Parathyroid adenoma (tissue), 2 donors: Measurements from ENCODE around the gene MRPL50.
"Not testable (repeated sequence)": the region's sequence is repeated elsewhere in the genome, so short reads cannot be mapped to it uniquely, and the experiment has no call there.

Source experiments
- H2AFZ ChIP-seq: fragments of 300-600 bp; sonication (generic); one replicate; pipeline ENCODE4 v1.7.0; 2017; ENCODE audit warnings: antibody characterized with exemption, mild to moderate bottlenecking
- H3K27ac ChIP-seq: fragments of 300-600 bp; sonication (generic); one replicate; pipeline ENCODE4 v1.7.0; 2017
- H3K27me3 ChIP-seq: fragments of 300-600 bp; sonication (generic); one replicate; pipeline ENCODE4 v1.7.0; 2017; ENCODE audit warnings: low read length; ENCODE audit not compliant: control insufficient read depth, insufficient read depth
- H3K36me3 ChIP-seq: fragments of 300-600 bp; sonication (generic); one replicate; pipeline ENCODE4 v1.7.0; 2017; ENCODE audit warnings: low read length; ENCODE audit not compliant: control insufficient read depth, insufficient read depth
- H3K4me1 ChIP-seq: fragments of 300-600 bp; sonication (generic); one replicate; pipeline ENCODE4 v1.7.0; 2017; ENCODE audit warnings: control low read depth
- H3K4me2 ChIP-seq: fragments of 300-600 bp; sonication (generic); one replicate; pipeline ENCODE4 v1.7.0; 2017; ENCODE audit warnings: low read length
- H3K4me3 ChIP-seq: fragments of 300-600 bp; sonication (generic); one replicate; pipeline ENCODE4 v1.7.0; 2017; ENCODE audit warnings: low read depth, low read length
- H3K79me2 ChIP-seq: fragments of 300-600 bp; sonication (generic); one replicate; pipeline ENCODE4 v1.7.0; 2017; ENCODE audit warnings: control low read depth
- H3K9ac ChIP-seq: fragments of 300-600 bp; sonication (generic); one replicate; pipeline ENCODE4 v1.7.0; 2017; ENCODE audit warnings: mild to moderate bottlenecking
- H3K9me3 ChIP-seq: fragments of 300-600 bp; sonication (generic); one replicate; pipeline ENCODE4 v1.7.0; 2017; ENCODE audit warnings: low read length; ENCODE audit not compliant: control insufficient read depth
- TF ChIP-seq, protein P1 (sequence below): fragments of 300-600 bp; sonication (generic); IDR thresholded peaks from one replicate; pipeline ENCODE4 v1.7.0; 2017; ENCODE audit warnings: antibody characterized with exemption, mild to moderate bottlenecking
- donor health status: primary hyperparathyroidism.

MRPL50 gene

DNA sequence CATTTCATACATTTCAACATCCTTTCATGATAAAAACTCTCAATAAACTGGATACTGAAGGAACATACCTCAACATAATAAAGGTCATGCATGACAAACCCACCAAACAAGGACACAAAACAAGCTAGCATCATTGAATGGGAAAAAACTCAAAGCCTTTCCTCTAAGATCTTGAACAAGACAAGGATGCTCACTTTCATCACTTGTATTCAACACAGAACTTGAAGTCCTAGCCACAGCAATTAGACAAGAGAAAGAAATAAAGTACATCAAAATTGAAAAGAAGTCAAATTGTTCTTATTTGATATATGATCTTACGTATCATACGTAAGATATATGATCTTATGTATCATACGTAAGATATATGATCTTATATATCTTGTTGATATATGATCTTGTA, 5.3 kb downstream of the MRPL50 start:
- Histone ChIP-seq H3K4me3 (no peak overlapping the region), H3K9me3 (no peaks in the 10 kb centered on the region), H2AFZ (no peak overlapping the region), H3K27me3 (no peaks in the 10 kb centered on the region), H3K4me1 (no peaks in the 10 kb centered on the region), H3K9ac (no peak overlapping the region), H3K36me3 (no peaks in the 10 kb centered on the region), H3K4me2 (no peak overlapping the region), H3K79me2 (peaks cover 14% of the 10 kb centered on the region), H3K27ac (no peak overlapping the region)
- TF ChIP-seq, protein P1, sequence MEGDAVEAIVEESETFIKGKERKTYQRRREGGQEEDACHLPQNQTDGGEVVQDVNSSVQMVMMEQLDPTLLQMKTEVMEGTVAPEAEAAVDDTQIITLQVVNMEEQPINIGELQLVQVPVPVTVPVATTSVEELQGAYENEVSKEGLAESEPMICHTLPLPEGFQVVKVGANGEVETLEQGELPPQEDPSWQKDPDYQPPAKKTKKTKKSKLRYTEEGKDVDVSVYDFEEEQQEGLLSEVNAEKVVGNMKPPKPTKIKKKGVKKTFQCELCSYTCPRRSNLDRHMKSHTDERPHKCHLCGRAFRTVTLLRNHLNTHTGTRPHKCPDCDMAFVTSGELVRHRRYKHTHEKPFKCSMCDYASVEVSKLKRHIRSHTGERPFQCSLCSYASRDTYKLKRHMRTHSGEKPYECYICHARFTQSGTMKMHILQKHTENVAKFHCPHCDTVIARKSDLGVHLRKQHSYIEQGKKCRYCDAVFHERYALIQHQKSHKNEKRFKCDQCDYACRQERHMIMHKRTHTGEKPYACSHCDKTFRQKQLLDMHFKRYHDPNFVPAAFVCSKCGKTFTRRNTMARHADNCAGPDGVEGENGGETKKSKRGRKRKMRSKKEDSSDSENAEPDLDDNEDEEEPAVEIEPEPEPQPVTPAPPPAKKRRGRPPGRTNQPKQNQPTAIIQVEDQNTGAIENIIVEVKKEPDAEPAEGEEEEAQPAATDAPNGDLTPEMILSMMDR: no peak

DNA sequence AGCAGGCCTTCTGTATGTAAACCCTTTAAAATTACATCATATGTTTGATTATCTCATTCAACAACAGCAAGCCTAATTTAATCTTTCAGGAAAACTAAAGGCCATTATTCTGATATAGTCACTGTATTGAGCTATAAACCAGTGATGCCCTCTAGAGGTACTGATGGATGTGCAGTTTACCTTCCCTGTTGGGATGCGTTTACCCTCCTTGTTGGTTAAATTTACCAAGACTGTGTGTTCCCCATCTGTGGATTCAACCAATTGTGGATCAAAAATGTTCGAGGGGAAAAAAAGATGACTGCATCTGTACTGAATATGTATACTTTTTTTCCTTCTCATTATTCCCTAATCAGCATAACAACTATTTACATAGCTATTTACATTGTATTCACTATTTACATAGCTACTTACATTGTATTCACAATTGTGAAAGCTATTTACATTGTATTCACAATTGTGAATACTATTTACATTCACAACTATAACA, 9.9 kb downstream of the MRPL50 start:
- no peaks in the 10 kb centered on the region for H3K9me3 ChIP-seq
- no peak overlapping the region for H3K4me3 ChIP-seq
- TF ChIP-seq, protein P1: no peak
- H3K27me3 ChIP-seq: no peaks in the 10 kb centered on the region
- no peak overlapping the region for H3K9ac ChIP-seq
- H3K4me2 ChIP-seq: no peak overlapping the region
- H3K36me3 ChIP-seq: no peaks in the 10 kb centered on the region
- H3K27ac ChIP-seq: no peak overlapping the region
- peaks cover 2% of the 10 kb centered on the region for H3K79me2 ChIP-seq
- H2AFZ ChIP-seq: no peak overlapping the region
- H3K4me1 ChIP-seq: no peaks in the 10 kb centered on the region

DNA sequence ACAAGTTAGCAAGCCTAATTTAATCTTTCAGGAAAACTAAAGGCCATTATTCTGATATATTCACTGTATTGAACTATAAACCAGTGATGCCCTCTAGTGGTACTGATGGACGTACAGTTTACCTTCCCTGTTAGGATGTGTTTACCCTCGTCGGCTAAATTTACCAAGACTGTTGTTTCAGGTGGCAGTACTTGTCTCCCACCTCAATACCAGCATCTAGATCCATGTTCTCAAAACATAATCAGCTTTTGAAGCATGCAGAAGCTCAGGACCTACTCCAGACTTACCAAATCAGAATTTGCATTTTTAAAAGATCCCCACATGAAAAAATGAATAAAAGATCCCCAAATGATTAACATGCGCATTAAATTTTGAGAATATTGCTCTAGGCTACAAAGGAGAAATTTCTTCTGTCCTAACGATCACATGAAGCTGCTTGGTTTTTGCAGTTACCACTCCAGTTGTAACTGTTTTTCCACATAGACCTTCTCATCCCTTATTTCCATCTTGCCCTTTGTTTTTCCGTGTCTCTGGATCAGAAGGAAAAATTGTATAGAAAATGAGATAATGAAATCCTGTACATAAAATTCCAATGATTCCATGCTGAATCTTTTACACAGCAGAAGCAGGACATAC, 10.4 kb downstream of the MRPL50 start:
- Histone ChIP-seq H3K4me3 (no peak overlapping the region), H3K79me2 (peaks cover under 1% of the 10 kb centered on the region), H3K36me3 (no peaks in the 10 kb centered on the region), H3K9me3 (no peaks in the 10 kb centered on the region), H3K27ac (no peak overlapping the region), H3K4me1 (no peaks in the 10 kb centered on the region), H3K4me2 (no peak overlapping the region), H2AFZ (no peak overlapping the region), H3K27me3 (no peaks in the 10 kb centered on the region), H3K9ac (no peak overlapping the region)
- TF ChIP-seq, protein P1: peak; percentile 31

DNA sequence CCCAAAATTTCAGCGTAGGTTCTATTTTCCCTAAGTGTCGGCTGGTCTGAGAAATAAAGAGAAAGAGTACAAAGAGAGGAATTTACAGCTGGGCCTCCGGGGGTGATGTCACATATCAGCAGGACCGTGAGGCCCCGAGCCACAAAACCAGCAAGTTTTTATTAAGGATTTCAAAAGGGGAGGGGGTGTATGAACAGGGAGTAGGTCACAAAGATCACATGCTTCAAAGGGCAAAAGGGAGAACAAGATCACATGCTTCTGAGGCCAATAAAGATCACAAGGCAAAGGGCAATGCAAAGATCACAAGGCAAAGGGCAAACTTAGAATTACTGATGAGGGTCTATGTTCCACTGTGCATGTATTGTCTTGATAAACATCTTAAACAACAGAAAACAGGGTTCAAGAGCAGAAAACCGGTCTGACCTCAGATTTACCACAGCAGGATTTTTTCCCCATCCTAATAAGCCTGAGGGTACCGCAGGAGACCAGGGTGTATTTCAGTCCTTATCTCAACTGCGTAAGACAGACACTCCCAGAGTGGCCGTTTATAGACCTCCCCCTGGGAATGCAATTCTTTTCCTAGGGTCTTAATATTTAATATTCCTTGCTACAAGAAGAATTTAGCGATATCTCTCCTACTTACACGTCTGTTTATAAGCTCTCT, 13.4 kb downstream of the MRPL50 start, which contains the start of gene BAAT:
Gene BAAT (minus strand): TSS at position 134 of the 664 bp plus-strand sequence. CDS start 13,602 bp downstream, outside the sequence.
- H3K36me3 ChIP-seq, H3K4me3 ChIP-seq, H3K79me2 ChIP-seq, H3K9me3 ChIP-seq, H3K4me2 ChIP-seq, H2AFZ ChIP-seq, H3K27ac ChIP-seq, H3K9ac ChIP-seq, H3K27me3 ChIP-seq, H3K4me1 ChIP-seq: not testable (repeated sequence)

DNA sequence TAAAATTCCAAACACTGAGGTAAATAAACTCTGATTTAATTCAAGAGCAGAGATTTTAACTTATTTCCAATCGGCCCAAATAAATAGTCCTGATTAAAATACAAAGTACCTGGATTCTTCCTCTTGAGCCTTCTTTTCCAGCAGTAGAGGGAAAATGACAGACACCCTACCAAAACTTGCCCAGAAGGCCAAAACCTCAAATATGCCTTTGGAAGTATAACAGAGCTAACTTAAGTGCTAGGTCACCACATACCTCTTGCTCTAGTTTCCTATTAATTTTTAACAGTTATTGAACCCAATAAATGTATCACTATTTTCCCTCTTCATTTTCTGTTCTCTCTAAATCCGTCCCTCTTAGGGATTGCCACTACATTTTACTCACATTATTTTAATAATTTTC, 15.1 kb downstream of the MRPL50 start:
- H3K27ac ChIP-seq: no peak overlapping the region
- H3K79me2 ChIP-seq: no peaks in the 10 kb centered on the region
- H2AFZ ChIP-seq: no peak overlapping the region
- H3K4me2 ChIP-seq: no peak overlapping the region
- no peaks in the 10 kb centered on the region for H3K4me1 ChIP-seq
- no peaks in the 10 kb centered on the region for H3K36me3 ChIP-seq
- H3K9ac ChIP-seq: no peak overlapping the region
- TF ChIP-seq, protein P1: no peak
- H3K9me3 ChIP-seq: no peaks in the 10 kb centered on the region
- no peak overlapping the region for H3K4me3 ChIP-seq
- no peaks in the 10 kb centered on the region for H3K27me3 ChIP-seq
